ENCODE measurements around the gene P4HA2.

P4HA2 gene

DNA sequence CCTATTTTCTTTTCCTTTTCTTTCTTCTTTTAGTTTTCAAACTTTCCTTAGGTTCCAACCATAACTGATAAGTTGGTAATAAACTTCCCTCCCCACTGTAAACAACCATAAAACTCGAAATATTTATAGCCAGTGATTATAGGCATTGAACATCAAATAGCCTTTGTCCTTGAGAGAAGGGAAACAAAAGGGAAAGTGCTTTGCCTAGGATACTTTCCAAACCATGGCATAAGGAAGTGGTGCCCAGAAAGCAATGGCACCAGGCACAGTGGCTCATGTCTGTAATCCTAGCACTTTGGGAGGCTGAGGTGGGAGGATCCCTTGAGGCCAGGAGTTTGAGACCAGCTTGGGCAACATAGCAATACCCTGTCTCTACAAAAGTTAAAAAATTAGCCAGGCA is 17.9 kb upstream of the P4HA2 start:
- TF ChIP-seq ZNF274 (IDR thresholded peaks at IDR 0.05; ENCODE audit: low read depth, low read length), result no peak
- H3K4me3 ChIP-seq (ENCODE audit: low read length), result no peak overlapping the region

DNA sequence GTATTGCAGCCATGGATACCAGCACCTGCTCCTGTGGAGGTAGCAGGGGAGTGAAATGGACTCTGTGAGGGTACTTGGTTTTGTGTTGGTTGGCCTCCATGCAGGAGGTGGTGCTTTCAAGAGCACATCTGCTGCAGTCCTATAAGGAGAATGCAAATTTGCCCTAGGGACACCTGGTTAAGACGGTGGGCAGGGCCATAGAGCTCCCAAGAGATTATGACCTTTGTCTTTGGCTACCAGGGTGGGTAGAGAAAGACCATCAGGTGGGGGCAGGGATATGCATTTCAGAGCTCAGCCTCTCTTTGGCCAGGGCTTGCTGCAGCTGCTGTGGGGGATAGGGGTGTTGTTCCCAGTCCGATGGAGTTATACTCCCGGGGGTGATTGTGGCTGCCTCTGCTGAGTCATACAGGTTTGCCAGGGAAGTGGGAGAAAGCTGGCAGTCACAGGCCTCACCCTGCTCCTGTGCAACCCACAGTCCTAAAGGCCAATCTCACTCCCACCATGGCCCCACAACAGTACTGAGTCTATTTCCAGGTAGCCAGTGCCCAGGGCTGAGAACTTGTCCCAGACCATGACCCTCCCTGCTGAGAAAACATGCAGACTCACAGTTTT is 15.8 kb upstream of the P4HA2 start:
- no peak overlapping the region for H3K4me3 ChIP-seq (ENCODE audit: low read length)
- TF ChIP-seq ZNF274 (IDR thresholded peaks at IDR 0.05; ENCODE audit: low read depth, low read length), result no peak

DNA sequence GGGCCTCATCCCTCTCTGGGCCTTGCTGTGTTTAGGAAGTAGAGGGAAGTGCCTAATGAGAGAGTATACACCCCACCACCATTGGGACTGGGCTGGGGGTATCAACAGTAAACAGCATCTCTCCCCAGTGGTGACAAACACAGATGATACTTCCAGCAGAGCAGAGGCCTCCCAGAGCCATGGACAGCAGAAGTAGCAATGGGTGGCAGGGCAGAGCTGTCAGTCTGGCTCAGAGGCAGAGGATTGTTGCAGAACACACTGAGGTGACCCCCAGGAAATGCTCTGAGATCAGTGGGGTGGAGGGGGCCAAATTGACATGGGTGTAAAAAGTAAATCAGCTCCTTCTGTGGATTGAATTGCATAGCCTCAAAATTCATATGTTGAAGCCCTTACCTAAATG is 12.1 kb upstream of the P4HA2 start:
- no peak for TF ChIP-seq ZNF274 (IDR thresholded peaks at IDR 0.05; ENCODE audit: low read depth, low read length)
- H3K4me3 ChIP-seq (ENCODE audit: low read length), result no peak overlapping the region

DNA sequence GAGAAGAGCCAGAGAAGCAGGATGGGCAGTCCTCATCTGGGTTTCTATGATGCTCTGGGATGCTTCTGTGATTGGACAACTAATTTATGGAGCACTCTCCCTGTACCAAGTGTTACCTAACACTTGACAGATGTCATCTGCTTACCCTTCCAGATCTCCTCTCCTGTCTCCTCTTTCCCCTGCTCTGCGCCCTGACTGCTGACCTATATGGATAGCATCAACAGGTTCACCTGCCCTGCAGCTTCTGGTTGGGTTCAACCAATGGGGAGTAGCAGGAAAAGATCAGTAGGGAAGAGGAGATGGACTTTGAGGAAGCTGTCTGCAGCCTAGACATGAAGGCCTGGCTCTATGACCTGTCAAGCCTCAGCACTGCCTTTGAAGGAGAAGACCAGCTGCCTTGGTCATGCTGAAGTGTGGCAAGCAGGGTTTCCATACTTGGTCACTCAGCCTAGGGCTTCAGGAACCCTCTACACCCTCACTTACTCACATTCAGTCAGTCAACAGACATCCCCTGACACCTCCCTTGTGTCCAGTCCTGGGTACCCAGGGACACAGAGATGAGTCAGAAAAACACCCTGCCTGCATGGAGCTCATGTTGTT is 11.3 kb upstream of the P4HA2 start:
- TF ChIP-seq ZNF274 (IDR thresholded peaks at IDR 0.05; ENCODE audit: low read depth, low read length), result no peak

DNA sequence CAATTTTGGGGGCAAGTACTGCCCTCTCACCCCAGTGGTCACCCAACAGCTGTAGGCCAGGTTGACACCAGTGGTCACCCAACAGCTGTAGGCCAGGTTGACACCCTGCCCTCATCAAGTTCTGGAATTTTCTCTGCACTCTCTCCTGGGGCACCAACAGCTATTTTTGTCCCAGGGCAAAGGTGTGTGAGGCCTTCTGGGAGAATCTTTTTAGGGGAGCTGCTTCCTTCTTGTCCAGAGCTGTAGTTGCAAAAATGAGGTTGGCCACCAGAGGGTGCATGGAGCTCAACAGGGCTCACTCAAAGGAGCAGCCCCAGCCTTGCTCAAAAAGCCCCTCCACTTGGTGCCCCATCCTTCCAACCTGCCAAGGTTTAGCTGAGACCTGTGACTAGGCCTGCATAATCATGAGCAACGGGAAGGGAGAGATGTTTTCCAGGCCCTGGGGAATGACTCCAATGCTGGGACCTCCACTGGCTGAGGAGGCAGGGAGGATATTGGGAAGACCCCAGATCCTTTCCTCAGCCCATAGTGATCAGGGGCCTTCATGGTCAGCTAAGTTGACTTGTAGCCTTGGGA is 10.6 kb upstream of the P4HA2 start:
- no peak for TF ChIP-seq ZNF274 (IDR thresholded peaks at IDR 0.05; ENCODE audit: low read depth, low read length)

More for the DNA sequence above, 11.3 kb upstream of the P4HA2 start:
- H3K4me3 ChIP-seq (ENCODE audit: low read length), result no peak overlapping the region

DNA sequence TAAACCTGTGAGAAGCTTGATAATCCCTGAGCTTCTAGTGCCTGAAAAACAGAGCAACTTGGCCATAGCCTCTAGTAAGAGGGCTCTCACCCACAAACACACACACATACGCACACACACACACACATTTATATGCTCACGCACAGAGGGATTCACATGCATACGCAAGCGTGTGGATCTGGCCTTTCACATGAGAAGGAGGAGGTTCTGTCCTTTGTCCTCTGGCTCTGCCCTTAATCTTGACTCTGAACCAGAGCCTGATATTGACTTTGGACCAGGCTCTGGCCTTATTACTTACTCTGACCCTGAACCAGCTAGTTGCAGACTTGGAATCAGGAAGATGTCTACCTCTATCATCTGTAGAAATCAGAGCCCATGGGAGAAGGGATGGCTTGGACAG is 10.0 kb upstream of the P4HA2 start:
- TF ChIP-seq ZNF274 (IDR thresholded peaks at IDR 0.05; ENCODE audit: low read depth, low read length), result no peak
- H3K4me3 ChIP-seq (ENCODE audit: low read length), result no peak overlapping the region

More for the DNA sequence above, 10.6 kb upstream of the P4HA2 start:
- H3K4me3 ChIP-seq (ENCODE audit: low read length), result no peak overlapping the region

DNA sequence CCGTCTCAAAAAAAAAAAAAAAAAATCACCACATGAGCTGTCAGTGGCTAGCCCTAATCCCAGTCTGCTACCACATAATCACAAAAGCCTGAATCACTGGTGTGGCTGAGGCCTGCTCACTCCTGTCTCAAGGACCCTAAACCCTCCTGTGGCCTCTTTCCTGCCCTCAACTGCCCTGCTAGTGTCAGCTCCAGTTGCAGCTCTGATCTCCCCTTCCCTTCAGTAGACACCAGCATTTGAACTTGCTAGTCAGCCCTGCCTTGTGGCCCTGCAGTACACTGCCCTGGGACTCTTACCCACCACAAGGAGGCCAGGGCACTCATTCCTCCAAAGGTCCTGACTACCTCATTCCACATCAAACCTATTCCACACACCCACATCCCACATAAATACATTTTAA is 9.5 kb upstream of the P4HA2 start:
- no peak overlapping the region for H3K4me3 ChIP-seq (ENCODE audit: low read length)
- no peak for TF ChIP-seq ZNF274 (IDR thresholded peaks at IDR 0.05; ENCODE audit: low read depth, low read length)

DNA sequence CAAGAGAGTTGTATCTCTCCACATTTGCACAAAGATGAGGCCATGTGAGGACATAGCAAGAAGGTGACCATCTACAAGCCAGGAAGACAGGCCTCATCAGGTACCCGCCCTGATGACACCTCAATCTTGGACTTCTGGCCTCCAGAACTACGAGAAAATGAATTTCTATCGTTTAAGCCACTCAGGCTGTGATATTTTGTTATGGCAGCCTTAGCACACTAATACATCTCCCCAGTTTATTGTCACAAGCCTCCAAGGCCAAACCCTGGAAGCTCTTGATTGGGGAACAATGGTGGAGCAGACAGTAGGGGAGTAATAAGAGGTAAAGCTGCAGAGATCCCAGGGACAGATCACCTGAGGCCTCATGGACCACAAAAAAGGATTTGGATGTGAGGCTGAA is 7.7 kb upstream of the P4HA2 start:
- no peak overlapping the region for H3K4me3 ChIP-seq (ENCODE audit: low read length)
- no peak for TF ChIP-seq ZNF274 (IDR thresholded peaks at IDR 0.05; ENCODE audit: low read depth, low read length)

DNA sequence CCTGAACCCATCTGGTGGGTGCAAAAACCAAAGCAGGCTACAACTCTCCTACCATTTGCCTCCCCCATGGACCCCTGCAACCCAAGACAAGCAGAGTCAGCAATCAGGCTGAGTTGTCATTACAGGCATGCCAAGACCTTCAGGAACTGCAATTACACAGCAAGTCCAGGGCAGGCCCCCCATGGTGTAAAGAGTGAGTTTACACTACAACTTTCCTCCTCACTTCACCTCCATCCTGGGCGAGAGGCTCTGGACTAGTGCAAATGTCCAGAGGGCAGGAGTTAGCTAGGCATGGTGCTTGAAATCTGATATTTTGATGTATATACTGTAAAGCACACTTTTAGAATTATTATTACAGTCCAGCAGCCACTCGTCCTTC is 7.0 kb upstream of the P4HA2 start:
- TF ChIP-seq ZNF274 (IDR thresholded peaks at IDR 0.05; ENCODE audit: low read depth, low read length), result no peak
- no peak overlapping the region for H3K4me3 ChIP-seq (ENCODE audit: low read length)

DNA sequence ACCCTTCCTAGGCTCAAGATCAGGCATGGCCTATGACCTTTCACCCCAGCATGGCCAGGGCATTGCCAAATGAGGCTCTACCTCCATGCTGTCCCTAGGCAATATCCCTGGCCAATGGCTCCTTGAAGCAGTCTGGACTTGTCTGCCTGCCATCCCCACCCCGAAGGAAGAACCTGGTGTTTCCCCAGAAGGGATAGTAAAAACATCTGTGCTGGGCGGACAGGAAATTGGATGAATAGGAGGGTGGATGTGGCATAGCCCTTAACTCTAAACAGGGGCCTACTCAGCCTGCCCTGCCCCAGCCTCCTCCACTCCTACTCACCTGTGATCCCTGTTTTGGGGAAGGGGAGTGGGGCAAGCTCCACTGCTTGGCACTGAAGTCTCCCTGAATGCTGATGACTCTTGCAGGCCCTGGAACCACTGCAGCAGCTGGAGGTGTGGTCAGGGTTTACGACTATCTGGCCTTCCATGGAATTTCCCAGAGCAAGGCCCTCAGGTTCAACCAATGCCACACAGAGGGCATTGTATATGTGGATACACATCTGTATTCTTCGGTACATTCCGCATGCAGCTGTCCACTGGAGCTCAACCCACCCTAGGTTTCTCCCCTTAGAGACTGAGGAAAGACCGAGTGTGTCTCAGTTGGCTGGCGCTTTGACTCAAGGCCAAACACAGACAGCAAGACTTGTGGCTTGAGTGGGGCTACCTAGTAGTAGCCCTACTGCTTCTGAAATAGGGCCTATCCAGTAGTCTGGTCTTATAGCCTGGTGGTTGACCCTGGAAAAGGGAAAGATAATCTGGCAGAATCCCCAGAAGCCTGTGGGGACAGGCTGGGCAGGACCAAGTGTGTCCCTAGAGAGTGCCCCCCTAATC is 6.4 kb upstream of the P4HA2 start:
- no peak overlapping the region for H3K4me3 ChIP-seq (ENCODE audit: low read length)
- no peak for TF ChIP-seq ZNF274 (IDR thresholded peaks at IDR 0.05; ENCODE audit: low read depth, low read length)

DNA sequence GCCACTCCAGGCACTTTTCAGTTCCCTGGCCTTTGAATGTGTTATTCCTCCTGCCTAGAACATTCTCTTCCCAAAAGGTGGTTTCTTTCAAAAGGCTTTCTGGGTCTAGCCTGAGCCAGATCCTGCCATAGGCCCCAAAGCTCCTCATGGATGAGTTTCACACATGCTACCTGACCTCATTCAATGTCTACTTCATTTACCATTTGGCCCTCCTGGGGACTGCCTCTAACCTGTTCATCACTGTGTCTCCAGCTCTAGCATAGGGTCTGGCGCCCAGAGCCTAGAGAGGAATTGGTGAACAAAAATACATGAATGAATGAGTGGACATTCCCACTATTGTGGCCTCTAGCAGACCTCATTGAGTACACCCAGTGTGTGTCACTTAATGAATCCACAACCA is 5.4 kb upstream of the P4HA2 start:
- H3K4me3 ChIP-seq (ENCODE audit: low read length), result no peak overlapping the region
- TF ChIP-seq ZNF274 (IDR thresholded peaks at IDR 0.05; ENCODE audit: low read depth, low read length), result no peak

DNA sequence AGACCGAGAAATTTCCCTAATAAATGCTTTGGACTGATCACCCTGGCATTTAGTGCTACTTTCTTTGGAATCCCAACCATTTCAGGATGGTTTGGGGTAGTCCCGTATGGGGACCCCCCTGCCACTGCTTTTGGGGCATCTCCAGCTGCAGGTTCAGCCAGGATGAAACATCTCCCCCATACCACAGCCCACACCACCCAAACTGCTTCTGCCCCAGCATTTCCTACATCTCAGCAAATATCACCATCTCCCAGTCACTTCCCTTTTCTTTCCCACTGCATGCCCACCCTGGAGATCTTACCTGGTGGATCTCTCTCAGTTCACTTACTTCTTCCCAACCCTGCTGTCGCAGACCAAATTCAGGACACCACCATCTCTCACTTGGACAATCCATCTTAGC is 4.8 kb upstream of the P4HA2 start:
- no peak for TF ChIP-seq ZNF274 (IDR thresholded peaks at IDR 0.05; ENCODE audit: low read depth, low read length)
- no peak overlapping the region for H3K4me3 ChIP-seq (ENCODE audit: low read length)

DNA sequence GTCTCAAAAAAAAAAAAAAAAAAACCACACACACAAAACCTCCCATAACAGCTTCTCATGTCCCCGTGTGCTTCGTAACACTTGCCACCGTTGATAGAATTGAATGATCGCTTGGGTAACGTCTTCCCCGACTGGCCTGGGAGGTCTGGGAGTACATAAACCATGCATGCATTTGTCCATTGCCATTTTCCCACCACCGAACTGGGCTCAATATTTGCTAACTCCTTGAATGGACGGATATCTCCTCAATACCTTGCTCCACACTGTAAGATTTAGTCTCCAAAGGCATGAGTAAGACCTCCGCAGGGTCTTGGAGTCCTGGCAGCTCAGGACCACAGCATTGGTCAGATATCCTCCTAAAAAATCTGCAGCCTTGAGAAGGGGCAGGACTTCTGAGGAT is 3.2 kb upstream of the P4HA2 start:
- H3K4me3 ChIP-seq (ENCODE audit: low read length), result no peak overlapping the region
- no peak for TF ChIP-seq ZNF274 (IDR thresholded peaks at IDR 0.05; ENCODE audit: low read depth, low read length)

DNA sequence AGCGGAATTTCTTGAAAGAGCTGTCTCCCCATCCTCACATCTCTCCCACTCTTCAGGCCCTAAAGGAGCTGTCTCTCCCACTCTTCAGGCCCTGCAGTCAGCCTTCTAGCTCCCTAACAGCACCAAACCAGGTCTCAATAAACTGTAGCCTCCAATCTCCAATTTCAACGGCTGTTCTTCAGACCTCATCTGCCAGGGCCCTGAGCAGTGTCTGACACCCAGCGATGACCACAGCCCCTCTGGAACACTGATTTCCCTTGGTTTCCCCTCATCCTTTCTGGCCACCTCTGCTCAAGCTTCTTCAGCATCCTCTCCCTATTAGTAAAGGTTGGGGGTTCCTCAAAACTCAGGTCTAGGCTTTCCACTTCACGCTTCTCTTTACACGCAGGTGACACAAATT is 1.6 kb upstream of the P4HA2 start:
- TF ChIP-seq ZNF274 (IDR thresholded peaks at IDR 0.05; ENCODE audit: low read depth, low read length), result no peak

More for the DNA sequence above, 1.6 kb upstream of the P4HA2 start:
- H3K4me3 ChIP-seq (ENCODE audit: low read length), result no peak overlapping the region

All from GM08714 (cell line).